ENCODE measurements around the gene TBL1X.

The TBL1X gene

DNA sequence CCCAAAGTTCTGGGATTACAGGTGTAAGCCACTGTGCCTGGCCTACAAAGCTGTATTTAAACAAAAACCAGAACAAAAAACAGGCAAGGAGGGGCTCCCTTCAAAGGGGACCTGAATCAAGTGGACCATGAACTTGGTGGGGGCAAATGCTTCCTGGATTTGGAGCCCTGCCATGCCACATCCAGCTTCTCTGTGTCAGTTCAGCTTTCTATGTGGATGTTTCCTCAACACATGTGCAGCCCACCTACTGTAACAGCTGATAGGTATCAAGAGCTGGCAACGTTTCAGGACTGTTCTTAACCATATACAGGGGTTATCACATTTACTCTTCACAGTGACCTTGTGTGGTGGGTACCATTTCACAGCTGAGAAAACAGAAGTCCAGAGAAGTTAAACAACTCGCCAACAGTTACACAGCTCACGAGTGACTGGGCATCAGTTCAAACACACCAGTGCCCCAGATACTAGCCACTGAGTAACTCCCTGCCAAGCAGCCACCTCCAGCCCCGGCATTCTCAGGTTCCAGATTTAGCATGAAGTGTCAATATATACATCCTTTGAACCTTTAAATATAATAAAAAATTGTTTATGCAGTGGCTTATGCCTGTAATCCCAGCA lies 293.3 kb downstream of the TBL1X start:
- H2AFZ ChIP-seq (ENCODE audit: low read depth, low read length), result no peak overlapping the region
- H3K4me3 ChIP-seq (ENCODE audit: low read length), result no peak overlapping the region
- no peaks in the 10 kb centered on the region for H3K36me3 ChIP-seq (replicated peaks; ENCODE audit: low read depth, low read length)
- no peak overlapping the region for H3K27ac ChIP-seq (ENCODE audit: low read length)
- no peaks in the 10 kb centered on the region for H3K27me3 ChIP-seq (ENCODE audit: low read depth, low read length)
- no peak for TF ChIP-seq EZH2phosphoT487 (IDR thresholded peaks at IDR 0.05; ENCODE audit: low read depth)
- TF ChIP-seq, protein P1, sequence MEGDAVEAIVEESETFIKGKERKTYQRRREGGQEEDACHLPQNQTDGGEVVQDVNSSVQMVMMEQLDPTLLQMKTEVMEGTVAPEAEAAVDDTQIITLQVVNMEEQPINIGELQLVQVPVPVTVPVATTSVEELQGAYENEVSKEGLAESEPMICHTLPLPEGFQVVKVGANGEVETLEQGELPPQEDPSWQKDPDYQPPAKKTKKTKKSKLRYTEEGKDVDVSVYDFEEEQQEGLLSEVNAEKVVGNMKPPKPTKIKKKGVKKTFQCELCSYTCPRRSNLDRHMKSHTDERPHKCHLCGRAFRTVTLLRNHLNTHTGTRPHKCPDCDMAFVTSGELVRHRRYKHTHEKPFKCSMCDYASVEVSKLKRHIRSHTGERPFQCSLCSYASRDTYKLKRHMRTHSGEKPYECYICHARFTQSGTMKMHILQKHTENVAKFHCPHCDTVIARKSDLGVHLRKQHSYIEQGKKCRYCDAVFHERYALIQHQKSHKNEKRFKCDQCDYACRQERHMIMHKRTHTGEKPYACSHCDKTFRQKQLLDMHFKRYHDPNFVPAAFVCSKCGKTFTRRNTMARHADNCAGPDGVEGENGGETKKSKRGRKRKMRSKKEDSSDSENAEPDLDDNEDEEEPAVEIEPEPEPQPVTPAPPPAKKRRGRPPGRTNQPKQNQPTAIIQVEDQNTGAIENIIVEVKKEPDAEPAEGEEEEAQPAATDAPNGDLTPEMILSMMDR (IDR thresholded peaks at IDR 0.05; ENCODE audit: low read depth, low read length), result no peak
- H4K20me1 ChIP-seq (ENCODE audit: insufficient read depth, low read length), result no peaks in the 10 kb centered on the region
- H3K4me2 ChIP-seq (ENCODE audit: low read length), result no peak overlapping the region
- H3K9me3 ChIP-seq (ENCODE audit: insufficient read depth, low read length), result no peaks in the 10 kb centered on the region
- H3K9ac ChIP-seq (ENCODE audit: low read length), result no peak overlapping the region
- H3K4me1 ChIP-seq (ENCODE audit: low read length), result no peaks in the 10 kb centered on the region
- H3K79me2 ChIP-seq (ENCODE audit: low read length), result no peaks in the 10 kb centered on the region

DNA sequence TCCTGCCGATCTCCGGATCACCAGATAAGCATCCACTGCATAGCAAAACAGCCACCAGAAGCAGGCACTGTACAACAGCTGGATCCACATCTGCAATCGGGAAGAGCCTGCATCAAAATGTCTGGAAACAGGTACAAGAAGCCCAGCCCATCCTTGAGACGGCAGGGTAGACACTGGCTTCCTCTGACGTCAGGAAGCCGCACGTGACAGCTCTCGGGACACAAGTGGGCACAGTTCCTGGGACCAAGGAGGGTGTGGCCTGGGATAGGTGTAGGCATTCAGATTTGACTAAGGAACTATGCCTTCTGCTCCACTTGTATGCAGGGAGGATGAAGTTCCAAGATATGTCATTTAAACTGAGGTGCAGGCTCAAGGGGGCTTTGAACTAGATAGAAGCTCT lies 294.5 kb downstream of the TBL1X start:
- no peaks in the 10 kb centered on the region for H3K27me3 ChIP-seq (ENCODE audit: low read depth, low read length)
- no peaks in the 10 kb centered on the region for H3K9me3 ChIP-seq (ENCODE audit: insufficient read depth, low read length)
- TF ChIP-seq, protein P1 (IDR thresholded peaks at IDR 0.05; ENCODE audit: low read depth, low read length), result no peak
- no peak for TF ChIP-seq EZH2phosphoT487 (IDR thresholded peaks at IDR 0.05; ENCODE audit: low read depth)
- H3K27ac ChIP-seq (ENCODE audit: low read length), result no peak overlapping the region
- no peaks in the 10 kb centered on the region for H4K20me1 ChIP-seq (ENCODE audit: insufficient read depth, low read length)
- H3K4me2 ChIP-seq (ENCODE audit: low read length), result no peak overlapping the region
- no peak overlapping the region for H3K9ac ChIP-seq (ENCODE audit: low read length)
- H3K79me2 ChIP-seq (ENCODE audit: low read length), result no peaks in the 10 kb centered on the region
- H2AFZ ChIP-seq (ENCODE audit: low read depth, low read length), result no peak overlapping the region
- no peak overlapping the region for H3K4me3 ChIP-seq (ENCODE audit: low read length)
- H3K4me1 ChIP-seq (ENCODE audit: low read length), result no peaks in the 10 kb centered on the region
- H3K36me3 ChIP-seq (replicated peaks; ENCODE audit: low read depth, low read length), result no peaks in the 10 kb centered on the region

DNA sequence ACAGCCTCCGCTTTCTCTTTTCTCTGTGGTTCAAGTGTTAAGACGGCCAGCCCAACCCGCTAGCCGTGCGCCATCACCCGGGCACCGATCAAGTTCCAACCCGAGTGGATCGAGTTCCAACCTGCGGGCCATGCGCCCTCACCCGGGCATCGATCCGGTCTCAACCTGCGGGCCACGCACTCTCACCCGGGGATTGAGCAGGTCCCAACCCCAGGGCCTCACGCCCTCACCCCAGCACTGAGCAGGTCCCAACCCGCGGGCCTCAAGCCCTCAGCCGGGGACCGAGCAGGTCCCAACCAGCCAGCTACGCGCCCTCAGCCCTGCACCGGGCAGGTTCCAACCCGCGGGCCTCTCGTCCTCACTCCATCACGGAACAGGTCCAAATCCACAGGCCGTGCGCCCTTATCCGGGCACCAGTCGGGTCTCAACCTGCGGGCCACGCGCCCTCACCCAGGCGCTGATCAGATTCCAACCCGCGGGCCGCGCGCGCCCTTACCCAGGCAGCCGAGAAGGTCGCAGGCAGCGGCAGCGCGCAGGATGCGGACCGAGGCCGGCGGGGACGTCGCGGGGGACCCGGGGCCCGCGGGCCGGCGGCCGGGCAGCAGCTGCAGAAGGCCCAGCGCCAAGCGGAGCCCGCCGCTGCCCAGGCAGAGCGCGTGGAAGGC lies 300.3 kb downstream of the TBL1X start:
- TF ChIP-seq, protein P1 (IDR thresholded peaks at IDR 0.05; ENCODE audit: low read depth, low read length), result no peak
- no peak for TF ChIP-seq EZH2phosphoT487 (IDR thresholded peaks at IDR 0.05; ENCODE audit: low read depth)
- Histone ChIP-seq H3K9ac (ENCODE audit: low read length) (no peak overlapping the region), H3K36me3 (replicated peaks; ENCODE audit: low read depth, low read length) (no peaks in the 10 kb centered on the region), H3K4me1 (ENCODE audit: low read length) (no peaks in the 10 kb centered on the region), H2AFZ (ENCODE audit: low read depth, low read length) (no peak overlapping the region), H3K27me3 (ENCODE audit: low read depth, low read length) (no peaks in the 10 kb centered on the region), H3K9me3 (ENCODE audit: insufficient read depth, low read length) (no peaks in the 10 kb centered on the region), H4K20me1 (ENCODE audit: insufficient read depth, low read length) (no peaks in the 10 kb centered on the region), H3K27ac (ENCODE audit: low read length) (no peak overlapping the region), H3K4me3 (ENCODE audit: low read length) (no peak overlapping the region), H3K79me2 (ENCODE audit: low read length) (no peaks in the 10 kb centered on the region), H3K4me2 (ENCODE audit: low read length) (no peak overlapping the region)

DNA sequence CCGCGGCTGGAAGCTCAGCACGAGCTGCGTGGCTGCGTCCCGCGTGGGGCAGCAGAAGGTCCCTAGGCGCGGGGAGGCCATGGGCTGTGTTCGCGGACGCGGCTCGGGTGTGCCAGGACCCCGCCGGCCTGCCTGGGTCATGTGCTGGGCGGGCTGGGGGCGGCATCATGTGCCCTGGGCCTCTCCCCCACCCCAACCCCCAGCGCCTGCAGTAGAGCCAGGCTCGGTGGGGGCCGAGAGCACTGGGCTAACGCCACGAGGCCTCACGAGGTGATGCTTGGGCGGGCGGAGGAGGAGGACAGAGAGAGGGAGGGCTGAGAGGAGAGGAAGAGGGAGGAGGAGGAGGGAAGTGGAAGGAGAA lies 300.9 kb downstream of the TBL1X start, which contains the start of gene GPR143:
TSS of gene GPR143 (minus strand) at position 111 of the 361 bp plus-strand sequence. CDS start at position 81, 30 bp downstream.
- H4K20me1 ChIP-seq (ENCODE audit: insufficient read depth, low read length), result no peaks in the 10 kb centered on the region
- no peaks in the 10 kb centered on the region for H3K4me1 ChIP-seq (ENCODE audit: low read length)
- no peak within 1 kb of the TSS for H3K4me3 ChIP-seq (ENCODE audit: low read length)
- H2AFZ ChIP-seq (ENCODE audit: low read depth, low read length), result no peak within 1 kb of the TSS
- TF ChIP-seq EZH2phosphoT487 (IDR thresholded peaks at IDR 0.05; ENCODE audit: low read depth), result no peak
- TF ChIP-seq, protein P1 (IDR thresholded peaks at IDR 0.05; ENCODE audit: low read depth, low read length), result no peak
- H3K27ac ChIP-seq (ENCODE audit: low read length), result no peak within 1 kb of the TSS
- no peaks in the 10 kb centered on the region for H3K36me3 ChIP-seq (replicated peaks; ENCODE audit: low read depth, low read length)
- no peaks in the 10 kb centered on the region for H3K27me3 ChIP-seq (ENCODE audit: low read depth, low read length)
- no peaks in the 10 kb centered on the region for H3K9me3 ChIP-seq (ENCODE audit: insufficient read depth, low read length)
- no peaks in the 10 kb centered on the region for H3K79me2 ChIP-seq (ENCODE audit: low read length)
- no peak within 1 kb of the TSS for H3K9ac ChIP-seq (ENCODE audit: low read length)
- H3K4me2 ChIP-seq (ENCODE audit: low read length), result no peak within 1 kb of the TSS
